Ascending aorta (tissue), 2 donors: ENCODE results near the gene COX17. TPM values are rescaled to one million over a fixed set of nuclear protein-coding genes. Genes with fewer than 3 reads are reported as not detected.
A peak's percentile ranks its signal among the peaks of the same experiment; 100 is the strongest.

Source experiments
- DNase-seq, 2 donors: peaks; one replicate each; pipeline ENCODE4 v3.0.0-alpha.2; 2019; ENCODE audit warnings: low spot score in 2 of 2
- H3K27ac ChIP-seq, 2 donors: fragments of 200-600 bp; sonication (generic); one replicate each; pipeline ENCODE4 v1.5.1; 2016 to 2017; ENCODE audit warnings: mild to moderate bottlenecking in 1 of 2
- H3K27me3 ChIP-seq: fragments of 200-600 bp; sonication (generic); one replicate; pipeline ENCODE4 v1.5.1; 2017
- H3K36me3 ChIP-seq, 2 donors: fragments of 200-600 bp; sonication (generic); one replicate each; pipeline ENCODE4 v1.5.1; 2016
- H3K4me1 ChIP-seq, 2 donors: fragments of 200-600 bp; sonication (generic); one replicate each; pipeline ENCODE4 v1.5.1; 2016 to 2017; ENCODE audit warnings: mild to moderate bottlenecking in 1 of 2
- H3K4me3 ChIP-seq, 2 donors: fragments of 200-600 bp; sonication (generic); one replicate each; pipeline ENCODE4 v1.5.1; 2016 to 2017; ENCODE audit warnings: mild to moderate bottlenecking in 1 of 2
- H3K9me3 ChIP-seq, 2 donors: fragments of 200-600 bp; sonication (generic); one replicate each; pipeline ENCODE4 v1.5.1; 2016
- CTCF ChIP-seq, 3 experiments: fragments of 200-600 bp in 2 of 3; fragments of 450-650 bp in 1 of 3; sonication (generic) in 2 of 3; IDR thresholded peaks; one replicate each; pipeline ENCODE4 v1.5.1; 2016 to 2019; ENCODE audit warnings: antibody characterized with exemption in 3 of 3, mild to moderate bottlenecking in 1 of 3, moderate library complexity in 1 of 3
- intact Hi-C: fragments of 100-400 bp; cut with DNase I; formaldehyde crosslinking; loops from one replicate; pipeline ENCODE4 v1.15.1; 2023
- total RNA-seq: library from RNA; depleted of rRNA; stranded (reverse); fragments of >200 nt; gene quantifications from one replicate; pipeline ENCODE4 v1.1.0, GENCODE V29; 2016

The COX17 gene
- total RNA-seq, 1 donor from 2014 or later, result 12.5 TPM

GRCh38 chr3:119700269-119700919 is 23.2 kb upstream of the COX17 start:
- no peak for DNase-seq
- Histone ChIP-seq H3K9me3 (no peaks in the 10 kb centered on the region), H3K36me3 (no peaks in the 10 kb centered on the region), H3K4me3 (no peak overlapping the region), H3K4me1 (peaks cover 0 to 5% of the 10 kb centered on the region in 2 donors), H3K27ac (no peak overlapping the region), H3K27me3 (peaks cover 3% of the 10 kb centered on the region)
- intact Hi-C loops, result loop anchor here (5.0 to 10.0 kb wide), 4 partner anchors 397 to 894 kb away; partner anchors contain the start of genes B4GALT4 and NDUFB4
- TF ChIP-seq CTCF (IDR thresholded peaks at IDR 0.05), result no peak

- TF ChIP-seq CTCF (IDR thresholded peaks at IDR 0.05), result no peak
- peaks cover 3% of the 10 kb centered on the region for H3K27me3 ChIP-seq
- intact Hi-C loops, result no loop called here
- no peaks in the 10 kb centered on the region for H3K9me3 ChIP-seq
- DNase-seq, result no peak
- peaks cover 0 to 4% of the 10 kb centered on the region in 2 donors for H3K4me1 ChIP-seq
- H3K27ac ChIP-seq, result no peak overlapping the region
- no peaks in the 10 kb centered on the region for H3K36me3 ChIP-seq
- no peak overlapping the region for H3K4me3 ChIP-seq
Observed at GRCh38 chr3:119697394-119697793, 20.2 kb upstream of the COX17 start.

- DNase-seq, result no peak
- Histone ChIP-seq H3K9me3 (no peaks in the 10 kb centered on the region), H3K36me3 (no peaks in the 10 kb centered on the region), H3K27ac (no peak overlapping the region), H3K27me3 (peaks cover 3% of the 10 kb centered on the region), H3K4me1 (no peaks in the 10 kb centered on the region), H3K4me3 (no peak overlapping the region)
- intact Hi-C loops, result no loop called here
- TF ChIP-seq CTCF (IDR thresholded peaks at IDR 0.05), result no peak
Observed at GRCh38 chr3:119695480-119695879, 18.3 kb upstream of the COX17 start.

- H3K27ac ChIP-seq, result no peak overlapping the region
- H3K27me3 ChIP-seq, result no peaks in the 10 kb centered on the region
- no peaks in the 10 kb centered on the region for H3K36me3 ChIP-seq
- H3K9me3 ChIP-seq, result no peaks in the 10 kb centered on the region
- intact Hi-C loops, result no loop called here
- no peak overlapping the region for H3K4me3 ChIP-seq
- no peaks in the 10 kb centered on the region for H3K4me1 ChIP-seq
- TF ChIP-seq CTCF (IDR thresholded peaks at IDR 0.05), result peak in 2 of 3 experiments; percentile 21 to 41
- DNase-seq, result no peak
Observed at GRCh38 chr3:119690043-119690656, 12.9 kb upstream of the COX17 start.

- Histone ChIP-seq H3K36me3 (no peaks in the 10 kb centered on the region), H3K4me1 (no peaks in the 10 kb centered on the region), H3K27me3 (no peaks in the 10 kb centered on the region), H3K27ac (no peak overlapping the region), H3K9me3 (no peaks in the 10 kb centered on the region), H3K4me3 (no peak overlapping the region)
- intact Hi-C loops, result no loop called here
- DNase-seq, result no peak
- TF ChIP-seq CTCF (IDR thresholded peaks at IDR 0.05), result no peak
Observed at GRCh38 chr3:119683421-119683820, 6.2 kb upstream of the COX17 start.
